HT1080 (cell line): ENCODE results near the gene ORM2. TPM values are rescaled to one million over a fixed set of nuclear protein-coding genes. Genes with fewer than 3 reads are reported as not detected.

ENCODE experiments used
- DNase-seq: peaks from one replicate; pipeline ENCODE4 v3.0.0-alpha.2; 2015; ENCODE audit warnings: low read depth
- total RNA-seq: library from RNA; depleted of rRNA; stranded (reverse); fragments of >200 nt; shearing (Covaris generic); gene quantifications from 2 replicates; pipeline ENCODE4 v1.2.3, GENCODE V29; 2014

ORM2 gene
- total RNA-seq, 1 experiment from 2014 or later: not detected

DNA sequence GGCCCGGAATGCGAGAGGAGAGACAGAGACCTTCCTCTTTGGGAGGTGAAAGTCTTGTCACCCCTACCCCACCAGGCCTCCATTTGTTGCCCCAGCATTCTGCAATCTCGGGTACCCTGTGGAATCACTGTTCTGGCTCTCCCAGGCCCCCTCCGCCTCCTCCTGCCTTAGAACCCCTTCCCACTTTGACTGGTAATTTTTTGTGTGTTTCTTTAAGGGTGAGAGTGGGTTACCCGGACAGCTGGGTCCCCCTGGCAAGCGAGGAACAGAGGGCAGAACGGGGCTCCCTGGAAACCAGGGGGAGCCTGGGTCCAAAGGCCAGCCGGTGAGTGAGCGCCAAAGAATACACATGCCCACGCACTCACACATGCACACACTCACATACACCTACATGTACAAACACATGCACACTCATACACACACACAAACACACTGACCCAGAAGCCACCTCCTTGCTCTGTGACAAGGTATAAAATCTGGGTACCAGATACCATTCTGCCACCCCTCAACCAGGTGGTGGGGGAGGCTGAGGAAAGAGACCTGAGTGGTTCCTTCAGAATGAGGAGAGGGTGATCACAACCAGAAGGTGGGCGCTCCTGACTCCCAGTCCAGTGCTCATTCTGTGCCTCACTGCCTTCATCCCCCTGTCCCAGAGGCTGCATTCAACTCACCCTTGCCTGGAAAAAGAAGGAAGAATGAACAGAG lies 37.6 kb upstream of the ORM2 start:
- no peak for DNase-seq

DNA sequence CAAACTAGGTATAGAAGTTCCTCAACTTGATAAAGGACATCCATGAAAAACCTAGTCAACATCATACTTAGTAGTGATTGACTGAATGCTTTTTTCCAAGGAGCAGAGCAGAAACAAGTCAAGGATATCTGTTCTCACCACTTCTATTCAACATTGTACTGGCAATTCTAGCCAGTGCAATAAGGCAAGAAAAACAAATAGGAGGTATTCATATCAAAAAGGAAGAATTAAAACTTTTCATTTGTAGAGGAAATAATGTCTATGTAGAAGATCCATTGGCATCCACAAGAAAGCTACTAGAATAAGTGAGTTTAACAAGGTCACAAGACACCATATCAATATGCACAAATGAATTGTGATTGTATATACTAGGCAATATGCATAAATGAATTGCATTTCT lies 35.0 kb upstream of the ORM2 start:
- no peak for DNase-seq

DNA sequence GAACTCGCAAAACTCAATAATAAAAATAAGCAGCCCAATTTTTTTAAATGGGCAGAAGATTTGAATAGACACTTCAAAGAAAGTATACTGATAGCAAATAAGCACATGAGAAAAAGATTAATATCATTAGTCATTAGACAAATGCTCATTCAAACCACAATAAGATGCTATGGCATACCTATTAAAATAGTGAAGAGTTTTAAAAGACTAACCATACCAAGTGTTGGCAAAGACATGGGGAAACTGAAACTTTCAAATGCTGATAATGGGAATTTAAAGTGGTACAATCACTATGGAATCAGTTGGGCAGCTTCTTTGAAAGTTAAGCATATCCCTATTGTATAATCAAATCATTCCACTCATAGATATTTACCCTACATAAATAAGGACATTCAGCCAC lies 33.3 kb upstream of the ORM2 start:
- DNase-seq: no peak

DNA sequence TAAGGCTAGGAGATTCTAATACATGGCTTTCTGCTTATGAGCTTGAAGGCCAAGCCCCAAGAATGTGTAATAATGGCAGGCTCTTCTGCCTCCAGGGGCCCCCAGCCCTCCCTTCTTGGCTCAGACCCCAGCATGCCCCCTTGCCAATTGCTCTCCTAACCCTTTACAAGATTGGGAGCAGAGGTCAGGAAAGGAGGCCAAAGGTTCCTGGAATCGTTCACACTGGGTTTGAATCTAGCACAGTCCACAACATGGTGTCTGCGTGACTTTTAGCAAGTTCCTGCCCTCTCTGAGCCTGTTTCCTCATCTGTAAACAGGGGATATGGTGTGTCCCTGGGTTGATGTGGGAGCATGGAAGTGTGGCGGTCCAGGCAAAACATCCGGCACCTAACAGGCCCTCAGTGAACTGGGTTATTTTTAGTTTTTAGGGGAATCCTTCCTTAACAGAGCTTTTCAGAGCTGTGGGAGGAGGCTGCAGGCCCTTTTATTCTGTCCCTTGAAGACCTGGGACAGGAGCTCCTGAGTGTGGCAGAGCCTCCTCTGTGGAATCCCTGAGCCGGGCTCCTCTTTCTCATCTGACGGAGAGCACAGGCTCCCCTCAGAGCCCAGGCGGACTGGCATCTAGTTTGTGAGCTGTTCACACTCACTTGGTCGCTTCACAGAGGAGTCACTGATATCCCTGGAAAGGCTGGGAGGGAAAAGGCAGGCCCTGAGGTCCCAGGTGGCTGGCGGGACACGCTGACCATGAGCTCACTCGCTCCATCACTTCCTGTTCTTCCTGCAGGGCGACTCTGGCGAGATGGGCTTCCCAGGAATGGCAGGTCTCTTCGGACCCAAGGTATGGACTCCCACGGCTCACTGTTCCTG lies 30.1 kb upstream of the ORM2 start:
- no peak for DNase-seq

DNA sequence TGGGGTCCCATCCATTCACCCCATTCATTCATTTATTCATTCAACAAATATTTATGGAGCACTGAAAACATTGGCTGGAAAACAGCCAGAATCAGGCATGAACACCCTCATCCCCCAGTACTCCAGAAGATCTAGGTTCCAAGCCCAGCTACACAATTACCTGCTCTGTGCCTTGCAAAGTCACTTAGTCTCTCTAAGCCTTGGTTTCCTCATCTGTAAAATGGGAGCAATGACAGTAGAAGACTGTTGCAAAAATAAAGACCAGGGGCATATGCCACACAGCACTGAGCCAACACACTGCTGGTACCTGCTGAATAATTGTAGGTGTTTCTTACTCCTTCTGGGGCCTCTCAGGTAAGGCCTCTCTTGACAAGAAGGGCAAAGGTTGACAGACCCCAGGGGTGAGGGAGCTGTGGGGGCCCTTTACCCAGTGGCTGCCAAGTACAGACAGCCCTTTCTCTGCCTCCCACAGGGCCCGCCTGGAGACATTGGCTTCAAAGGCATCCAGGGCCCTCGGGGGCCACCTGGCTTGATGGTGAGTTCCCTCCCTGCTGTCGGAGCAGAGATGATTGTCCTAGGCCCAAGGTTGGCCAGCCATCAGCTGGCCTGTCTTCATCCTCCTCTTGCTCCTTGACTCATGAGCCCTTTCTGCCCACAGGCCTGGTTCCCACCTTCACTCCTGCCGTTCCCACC lies 29.4 kb upstream of the ORM2 start:
- DNase-seq: no peak

DNA sequence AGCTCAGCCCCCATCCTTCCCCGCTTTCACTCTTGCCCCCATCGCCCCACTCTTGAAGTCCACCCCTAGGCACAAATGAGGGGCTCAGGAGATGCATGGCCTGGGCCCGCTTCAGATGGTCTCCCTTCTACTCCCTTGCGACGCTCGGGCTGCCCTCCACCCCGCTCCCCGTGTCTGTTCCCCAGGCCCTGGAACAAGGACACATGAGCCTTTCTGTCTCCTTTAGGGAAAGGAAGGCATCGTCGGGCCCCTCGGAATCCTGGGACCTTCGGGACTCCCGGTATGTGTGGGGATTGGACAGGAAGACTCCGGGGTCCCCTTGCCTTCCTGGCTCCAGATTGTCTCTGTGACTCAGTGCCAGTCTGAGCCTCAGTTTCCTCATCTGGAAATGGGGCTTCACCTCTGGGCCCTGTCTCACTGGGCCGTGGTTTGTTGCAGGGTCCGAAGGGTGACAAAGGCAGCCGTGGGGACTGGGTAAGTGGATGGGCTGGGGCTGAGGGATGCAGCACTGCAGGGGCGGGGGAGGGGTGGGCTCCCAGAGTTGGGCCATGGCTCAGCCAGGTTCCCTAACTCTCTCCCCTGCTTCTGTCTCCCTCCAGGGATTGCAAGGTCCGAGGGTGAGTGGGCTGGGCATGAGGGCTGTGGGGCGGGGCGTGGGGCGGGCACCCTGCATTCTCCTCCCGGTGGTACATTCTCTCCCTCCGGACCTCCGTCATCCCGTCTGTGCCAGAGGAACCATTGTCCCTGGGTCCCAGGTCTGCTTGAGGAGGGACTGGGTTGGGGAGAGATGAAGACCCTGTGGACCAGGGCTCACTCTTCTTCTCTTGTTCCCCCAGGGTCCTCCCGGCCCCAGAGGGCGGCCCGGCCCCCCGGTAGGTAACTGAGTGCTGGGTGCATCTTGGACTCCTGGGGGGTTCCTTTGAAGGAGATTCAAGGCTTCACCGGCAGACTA lies 28.5 kb upstream of the ORM2 start:
- DNase-seq: no peak

DNA sequence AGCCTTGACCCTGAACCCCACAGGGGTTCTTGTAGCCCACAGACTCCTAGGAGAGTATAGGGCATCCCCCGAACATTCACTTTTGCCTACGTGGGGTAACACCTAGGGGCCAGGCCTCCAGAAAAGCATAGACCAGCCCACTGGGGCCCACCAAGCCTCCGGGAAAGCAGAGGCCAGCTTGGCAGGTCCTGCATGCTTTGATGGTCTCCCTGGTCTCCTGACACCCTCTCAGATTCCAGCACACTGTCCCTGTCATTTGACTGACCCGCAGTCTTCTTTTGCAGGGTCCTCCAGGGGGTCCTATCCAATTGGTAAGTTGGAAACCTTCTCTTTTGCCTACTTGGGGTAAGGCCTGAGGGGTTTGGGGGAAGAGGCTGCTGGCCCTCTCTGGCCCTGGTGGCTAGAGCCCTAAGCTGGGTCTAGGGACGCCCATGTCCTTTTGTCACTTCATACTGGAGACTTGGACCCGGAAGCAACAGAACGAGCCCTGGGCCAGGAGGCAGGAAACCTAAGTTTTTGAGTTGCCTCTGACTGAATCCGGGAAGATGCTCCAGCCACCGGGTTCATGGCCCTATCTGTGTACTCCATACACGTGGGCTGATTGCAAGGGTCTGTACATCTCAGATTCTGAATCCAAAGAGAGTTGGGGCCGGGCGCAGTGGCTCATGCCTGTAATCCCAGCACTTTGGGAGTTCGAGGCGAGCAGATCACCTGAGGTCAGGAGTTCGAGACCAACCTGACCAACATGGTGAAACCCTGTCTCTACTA lies 27.7 kb upstream of the ORM2 start:
- no peak for DNase-seq

DNA sequence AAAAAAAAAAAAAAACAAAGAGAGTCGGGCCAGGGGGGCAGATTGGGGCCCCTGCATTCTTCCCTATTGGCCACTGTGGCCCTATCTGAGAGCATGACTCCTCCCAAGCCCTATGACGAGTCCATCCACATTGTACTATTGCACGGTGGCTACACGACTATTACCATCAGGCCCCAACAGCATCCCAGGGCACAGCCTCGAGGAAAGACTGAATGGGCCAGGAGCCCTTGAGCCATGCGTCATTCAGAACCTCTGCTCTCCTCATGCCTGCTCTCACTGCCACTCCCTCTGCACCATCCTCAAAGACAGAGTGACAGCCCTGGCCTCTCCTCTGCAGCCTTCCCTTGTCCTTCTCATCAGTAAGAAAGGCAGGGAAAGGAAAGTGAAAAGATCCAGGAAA lies 26.9 kb upstream of the ORM2 start:
- DNase-seq: no peak

DNA sequence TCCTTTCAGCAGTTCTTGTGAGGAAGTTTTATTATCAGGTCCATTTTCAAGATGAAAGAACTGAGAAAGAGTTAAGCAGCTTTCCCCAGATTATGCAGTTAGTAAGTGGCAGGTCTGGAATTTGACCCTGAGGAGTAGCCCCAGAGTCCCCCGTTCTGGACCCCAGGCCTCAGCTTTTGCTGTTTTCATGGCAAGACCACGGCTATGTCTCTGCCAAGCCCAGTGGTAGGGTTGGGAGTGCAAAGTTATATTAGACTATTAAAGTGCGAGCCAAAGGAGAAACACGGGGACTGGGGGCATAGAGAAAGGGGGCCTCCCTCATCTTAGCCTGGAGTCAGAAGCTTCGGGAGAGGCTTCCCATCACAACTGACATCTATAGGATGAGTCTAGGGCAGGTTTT lies 26.1 kb upstream of the ORM2 start:
- no peak for DNase-seq

DNA sequence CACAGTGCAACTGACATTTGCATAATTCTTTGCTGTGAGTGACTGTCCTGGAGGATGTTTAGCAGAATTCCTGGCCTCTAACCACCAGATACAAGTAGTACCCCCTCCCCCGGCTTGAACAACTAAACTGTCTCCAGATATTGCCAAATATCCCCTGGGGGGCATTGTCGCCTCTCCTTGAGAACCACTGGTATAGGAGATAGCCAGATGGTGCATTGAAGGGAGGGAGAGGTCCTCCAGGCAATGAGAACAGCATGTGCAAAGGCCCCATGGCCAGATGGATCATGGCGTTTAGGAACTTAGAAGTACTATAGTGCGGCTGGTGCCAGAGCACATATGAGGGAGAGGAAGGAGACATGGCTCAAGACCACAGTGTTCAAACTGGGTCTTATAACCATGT lies 25.7 kb upstream of the ORM2 start:
- DNase-seq: no peak

DNA sequence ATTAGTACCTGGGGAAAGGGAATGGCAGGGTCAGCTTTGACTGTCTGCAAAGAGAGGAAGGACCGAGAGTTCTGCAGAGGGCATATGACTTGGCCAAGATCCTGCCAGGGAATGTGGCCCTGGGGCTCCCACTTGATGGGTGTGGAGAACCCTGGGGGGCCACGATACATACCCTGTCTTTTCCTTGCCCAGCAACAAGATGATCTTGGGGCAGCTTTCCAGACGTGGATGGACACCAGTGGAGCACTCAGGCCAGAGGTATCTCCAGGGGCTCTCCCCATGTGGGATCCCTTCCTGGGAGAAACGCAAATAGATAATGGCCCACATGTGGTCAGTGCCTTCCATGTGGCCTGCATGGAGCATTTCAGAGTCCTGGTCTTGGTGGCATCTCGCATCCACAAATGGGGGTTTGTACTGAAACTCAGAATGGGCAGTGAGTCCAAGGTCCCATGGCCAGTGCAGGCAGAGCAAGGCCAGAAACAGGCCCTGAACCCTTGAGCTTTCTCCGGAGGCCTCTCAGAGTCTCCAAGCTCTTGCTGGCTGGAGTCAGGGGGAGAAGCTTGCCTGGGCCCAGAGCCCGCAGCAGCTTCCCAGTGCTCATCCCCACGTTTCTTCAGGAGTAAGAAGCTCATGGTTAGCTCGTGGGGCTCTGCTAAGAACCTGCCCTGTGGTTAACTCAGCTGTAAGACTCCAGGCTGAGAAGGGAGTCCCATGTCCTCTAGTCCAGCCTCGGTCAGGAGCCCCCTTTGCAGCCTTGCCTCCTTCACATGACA lies 25.1 kb upstream of the ORM2 start:
- no peak for DNase-seq

DNA sequence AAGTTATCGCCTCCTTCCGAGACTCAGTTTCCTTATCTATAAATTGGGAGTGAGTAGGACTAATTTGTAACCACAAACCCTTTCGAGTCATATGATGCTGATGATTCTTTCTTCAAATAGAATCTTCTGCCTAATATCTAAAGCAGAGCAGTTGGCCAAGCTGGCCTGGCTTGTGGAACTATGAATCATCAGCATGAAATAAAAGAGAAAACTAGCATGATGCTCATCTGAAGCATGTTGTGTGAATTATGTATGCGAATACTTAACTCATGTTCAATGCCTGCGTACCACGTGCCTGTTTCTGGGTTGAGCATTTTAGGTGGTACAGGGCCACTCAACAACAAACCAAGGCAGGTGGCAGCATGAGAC lies 21.8 kb upstream of the ORM2 start:
- DNase-seq: no peak

DNA sequence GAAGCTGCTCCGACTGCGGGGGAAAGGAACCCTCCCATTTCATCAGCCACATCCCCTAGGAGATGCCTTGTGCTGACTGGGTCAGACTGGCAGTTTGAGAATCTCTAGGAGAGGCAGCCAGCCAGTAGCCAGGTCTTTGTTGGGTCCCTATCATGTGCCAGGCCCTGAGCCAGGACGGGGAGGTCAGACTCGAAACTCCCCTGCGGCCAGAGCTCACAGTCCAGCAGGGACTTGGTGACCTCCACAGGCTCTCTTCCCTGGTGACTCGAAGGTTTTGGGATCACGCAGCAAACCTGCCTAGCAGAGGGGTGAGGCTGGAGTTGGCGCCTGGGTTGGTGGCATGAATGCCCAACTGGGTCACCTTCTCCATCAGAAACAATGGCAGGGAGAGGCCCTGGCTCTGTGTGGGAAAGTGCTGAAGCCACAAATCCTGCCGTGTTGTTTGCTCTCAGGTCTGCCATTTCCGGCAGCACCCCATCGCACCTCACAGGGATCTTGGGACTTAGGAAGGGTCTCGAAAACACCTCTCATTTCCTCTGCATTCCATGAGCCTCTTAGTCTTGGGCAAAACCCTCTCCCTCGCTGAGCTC lies 21.2 kb upstream of the ORM2 start:
- DNase-seq: no peak

DNA sequence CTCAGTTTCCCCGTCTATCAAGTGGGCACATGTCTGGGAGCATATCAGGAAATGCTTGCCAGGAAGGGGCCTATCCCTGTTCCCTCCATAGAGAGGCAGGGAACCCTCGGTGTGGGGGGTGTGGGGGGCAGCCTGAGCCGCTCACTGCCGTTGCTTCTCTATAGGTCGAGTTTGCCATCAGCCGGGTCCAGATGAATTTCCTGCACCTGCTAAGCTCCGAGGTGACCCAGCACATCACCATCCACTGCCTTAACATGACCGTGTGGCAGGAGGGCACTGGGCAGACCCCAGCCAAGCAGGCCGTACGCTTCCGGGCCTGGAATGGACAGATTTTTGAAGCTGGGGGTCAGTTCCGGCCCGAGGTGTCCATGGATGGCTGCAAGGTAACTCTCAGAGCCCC lies 20.6 kb upstream of the ORM2 start:
- no peak for DNase-seq

DNA sequence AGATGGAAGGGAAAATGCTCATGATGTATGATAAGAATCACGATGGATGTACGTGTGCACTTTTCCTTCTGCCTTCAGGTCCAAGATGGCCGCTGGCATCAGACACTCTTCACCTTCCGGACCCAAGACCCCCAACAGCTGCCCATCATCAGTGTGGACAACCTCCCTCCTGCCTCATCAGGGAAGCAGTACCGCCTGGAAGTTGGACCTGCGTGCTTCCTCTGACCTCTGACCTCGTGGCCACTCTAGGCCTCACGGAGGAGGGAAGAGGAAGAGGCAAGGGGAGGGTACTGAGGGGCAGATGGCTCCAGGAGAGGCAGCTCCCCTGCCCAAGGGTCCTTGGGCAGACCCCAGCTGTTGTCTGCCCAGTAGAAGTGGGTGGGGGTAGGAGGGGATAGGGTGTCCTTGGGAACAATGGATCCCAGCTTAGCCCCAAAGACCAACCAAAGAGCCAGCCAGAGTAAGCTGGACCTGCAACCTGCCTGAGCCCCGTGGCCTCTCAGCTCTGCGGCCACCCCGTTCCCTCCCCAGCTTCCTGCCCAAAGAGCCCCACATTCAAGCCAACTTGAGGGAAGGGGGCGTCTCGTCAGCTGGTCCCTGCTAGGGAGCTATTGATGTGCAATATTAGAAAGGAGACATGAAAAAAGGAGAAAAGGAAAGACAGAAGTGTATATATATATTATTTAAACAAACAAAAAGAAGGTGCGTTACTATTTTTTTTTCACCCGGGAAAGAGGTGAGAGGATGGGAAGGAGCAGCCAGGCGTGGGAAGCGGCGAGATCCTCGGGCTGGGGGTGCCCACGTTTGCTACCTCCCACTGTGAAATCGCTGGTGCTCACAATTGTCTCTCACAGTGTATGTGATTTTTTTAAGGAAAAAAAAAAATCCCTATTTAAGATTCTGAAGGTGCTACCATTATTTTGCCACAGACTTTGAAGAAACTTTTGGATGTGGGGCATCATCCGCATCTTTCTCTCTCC lies 18.9 kb upstream of the ORM2 start:
- no peak for DNase-seq

DNA sequence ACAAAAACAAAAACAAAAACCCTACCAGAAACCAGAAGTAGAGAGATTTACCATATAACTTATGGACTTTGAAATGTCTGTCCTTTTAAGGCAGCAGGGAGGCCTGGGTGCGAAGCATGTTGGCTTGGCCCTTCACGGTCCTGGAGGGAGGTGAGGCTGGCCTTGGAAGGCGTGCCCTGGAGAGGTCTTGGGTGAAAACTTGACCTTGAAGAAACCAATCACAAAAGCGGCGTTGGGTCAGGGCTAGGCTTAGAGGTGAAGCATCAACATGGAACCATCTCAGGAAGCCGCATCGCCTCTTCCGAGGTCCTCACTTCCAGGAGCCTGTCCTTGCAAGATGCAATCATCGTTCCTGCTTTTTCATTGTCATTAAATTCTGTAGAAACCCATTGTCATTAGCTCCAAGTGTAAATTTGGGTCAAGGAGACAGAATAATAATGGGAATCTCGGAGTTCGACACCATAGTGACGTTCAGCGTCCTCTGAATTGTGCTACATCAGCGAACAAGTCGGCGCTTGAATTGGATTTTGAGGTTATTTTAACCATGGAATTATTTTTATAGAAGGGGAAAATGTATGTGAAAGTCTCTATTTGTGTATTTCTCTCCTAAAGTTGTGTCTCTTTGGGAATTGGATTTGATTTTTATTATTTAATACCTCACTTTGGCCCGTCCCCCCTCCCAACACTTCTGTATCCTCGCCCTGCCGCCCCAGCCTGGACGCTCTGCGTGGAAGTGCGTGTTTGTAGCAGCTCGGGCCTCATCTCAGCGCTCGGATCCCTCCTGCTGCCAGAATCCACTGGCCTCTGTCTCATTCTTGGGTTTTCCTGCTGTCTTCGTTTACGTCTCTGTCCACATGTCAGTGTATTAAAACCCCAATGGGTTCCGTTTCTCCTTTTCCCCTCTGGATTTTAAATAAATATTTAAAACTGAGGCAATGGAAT lies 17.8 kb upstream of the ORM2 start:
- DNase-seq: no peak

DNA sequence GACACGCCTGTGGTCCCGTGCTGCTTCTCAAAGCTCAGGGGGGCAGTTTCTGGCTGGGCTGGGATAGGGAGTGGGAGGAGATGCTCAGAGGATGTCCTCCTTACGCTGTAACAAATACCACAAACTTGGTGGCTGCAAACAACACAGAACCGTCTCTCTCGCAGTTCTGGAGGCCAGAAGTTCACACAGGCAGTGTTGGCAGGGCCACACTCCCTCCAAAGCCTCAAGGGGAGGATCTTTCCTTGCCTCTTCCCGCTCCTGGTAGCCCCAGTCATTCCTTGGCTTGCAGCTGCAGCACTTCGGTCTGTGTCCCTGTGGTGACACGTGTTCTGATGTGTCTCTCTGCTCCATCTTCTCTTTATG lies 17.2 kb upstream of the ORM2 start:
- DNase-seq: no peak
